HL-60 (cell line): ENCODE measurements around the gene MAP2K3.

Experiments
- DNase-seq, 2 experiments: peaks; one replicate each; pipeline ENCODE4 v3.0.0-alpha.2; 2010 to 2020; ENCODE audit warnings: low read depth in 1 of 2, low spot score in 1 of 2
- H3K27ac ChIP-seq: fragments of 250-450 bp; sonication (Bioruptor Pico); replicated peaks from 2 replicates; pipeline ENCODE4 v1.5.1; 2020; ENCODE audit warnings: mild to moderate bottlenecking, moderate library complexity
- H3K27me3 ChIP-seq: fragments of 250-450 bp; sonication (Bioruptor Pico); 2 replicates; pipeline ENCODE4 v1.5.1; 2021; ENCODE audit warnings: mild to moderate bottlenecking, moderate library complexity; ENCODE audit not compliant: insufficient read depth, poor library complexity, severe bottlenecking
- H3K4me3 ChIP-seq: replicated peaks from 2 replicates; pipeline ENCODE4 v1.5.1; 2011; ENCODE audit warnings: mild to moderate bottlenecking, control low read depth, low read length; ENCODE audit not compliant: insufficient read depth
- CTCF ChIP-seq: IDR thresholded peaks from one replicate; pipeline ENCODE4 v1.5.1; 2011; ENCODE audit warnings: low read length, control low read depth, inconsistent platforms; ENCODE audit not compliant: insufficient read depth
- GABPA ChIP-seq: IDR thresholded peaks from 2 replicates; pipeline ENCODE4 v1.6.1; 2012; ENCODE audit warnings: low read depth
- POLR2AphosphoS5 ChIP-seq: IDR thresholded peaks from 2 replicates; pipeline ENCODE4 v1.6.1; 2012; ENCODE audit warnings: low read depth
- REST ChIP-seq: IDR thresholded peaks from 2 replicates; pipeline ENCODE4 v1.6.1; 2012; ENCODE audit warnings: low read depth; ENCODE audit not compliant: insufficient replicate concordance
- SPI1 ChIP-seq: IDR thresholded peaks from 2 replicates; pipeline ENCODE4 v1.6.1; 2012; ENCODE audit warnings: low read depth, mild to moderate bottlenecking, borderline replicate concordance

MAP2K3 gene

GRCh38 chr17:21296097-21297025 lies 11.8 kb downstream of the MAP2K3 start:
- H3K4me3 ChIP-seq: no peak overlapping the region
- no peaks in the 10 kb centered on the region for H3K27me3 ChIP-seq
- no peak for DNase-seq
- TF ChIP-seq SPI1 (no peak), REST (no peak)
- H3K27ac ChIP-seq: no peak overlapping the region

DNA sequence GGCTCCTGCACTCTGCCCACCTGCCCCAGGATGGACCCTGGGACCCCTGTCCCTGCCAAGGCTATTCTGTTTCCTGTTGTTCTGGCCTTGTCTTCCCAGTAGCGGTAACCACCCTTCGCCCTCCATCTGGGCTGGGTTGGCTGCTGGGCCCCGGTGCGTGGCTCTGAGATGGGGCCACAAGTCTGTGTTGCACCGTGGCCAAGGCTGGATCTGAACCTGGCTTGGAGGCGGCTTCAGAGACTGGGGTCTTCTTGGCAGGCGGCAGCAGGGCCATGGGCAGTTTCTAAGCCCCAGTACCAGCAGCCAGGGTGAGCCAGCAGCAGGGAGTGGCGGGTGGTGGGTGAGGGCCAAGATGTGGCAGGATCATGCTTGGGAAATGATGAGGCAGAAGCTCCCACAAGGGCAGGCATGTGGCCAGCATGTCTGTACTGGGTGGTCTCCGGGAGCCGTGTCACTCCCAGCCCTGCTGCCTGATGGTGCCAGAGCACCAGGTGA lies 12.6 kb downstream of the MAP2K3 start:
- TF ChIP-seq GABPA (no peak), SPI1 (no peak), CTCF (no peak), POLR2AphosphoS5 (no peak), REST (no peak)
- Histone ChIP-seq H3K4me3 (no peak overlapping the region), H3K27me3 (no peaks in the 10 kb centered on the region), H3K27ac (no peak overlapping the region)
- DNase-seq: no peak

GRCh38 chr17:21297597-21297996 lies 13.1 kb downstream of the MAP2K3 start:
- no peak for DNase-seq
- no peak overlapping the region for H3K27ac ChIP-seq
- no peak overlapping the region for H3K4me3 ChIP-seq
- TF ChIP-seq SPI1 (no peak), REST (no peak), POLR2AphosphoS5 (no peak), GABPA (no peak), CTCF (no peak)
- no peaks in the 10 kb centered on the region for H3K27me3 ChIP-seq
